ENCODE measurements around the gene FAAP20. TPM values are rescaled to one million over a fixed set of nuclear protein-coding genes. Genes with fewer than 3 reads are reported as not detected.

FAAP20 gene
- total and polyA plus RNA-seq, 4 donors: 5.6 to 31.5 (median 15.7) TPM

GRCh38 chr1:2214541-2215241, 20.1 kb upstream of the FAAP20 start:
- no peak overlapping the region for H3K4me3 ChIP-seq (ENCODE audit: low read depth in 1 of 3, low read length in 3 of 3)
- no peak for DNase-seq (ENCODE audit: low spot score)
- no peaks in the 10 kb centered on the region for H3K27me3 ChIP-seq (ENCODE audit: control insufficient read depth in 4 of 4, insufficient read depth in 4 of 4, low read length in 3 of 4)
- peaks cover 0 to 2% (median 0%) of the 10 kb centered on the region in 4 donors for H3K36me3 ChIP-seq (ENCODE audit: control insufficient read depth in 4 of 4, insufficient read depth in 3 of 4, low read depth in 1 of 4, low read length in 3 of 4)
- no peaks in the 10 kb centered on the region for H3K9me3 ChIP-seq (ENCODE audit: control insufficient read depth in 4 of 4, low read length in 3 of 4)
- 59% methylated on average over 21 of the region's 21 CpGs for WGBS
- no peak overlapping the region for H3K9ac ChIP-seq (ENCODE audit: low read depth in 1 of 2, low read length in 2 of 2)
- peaks cover 0 to 12% (median 5%) of the 10 kb centered on the region in 4 donors for H3K4me1 ChIP-seq (ENCODE audit: control insufficient read depth in 4 of 4, insufficient read depth in 4 of 4, low read length in 3 of 4)
- peak overlapping the region; percentile 79 to 81 for H3K27ac ChIP-seq (ENCODE audit: low read depth in 1 of 2, low read length in 2 of 2)
- no peak for TF ChIP-seq EGR1 (IDR thresholded peaks at IDR 0.05; ENCODE audit: low read depth in 2 of 2)
- no peak for TF ChIP-seq RAD21 (IDR thresholded peaks at IDR 0.05)
- TF ChIP-seq ZBTB33 (IDR thresholded peaks at IDR 0.05): no peak
- TF ChIP-seq REST (IDR thresholded peaks at IDR 0.05): no peak
- TF ChIP-seq NR2F2 (IDR thresholded peaks at IDR 0.05): no peak
- TF ChIP-seq FOXA2 (IDR thresholded peaks at IDR 0.05): no peak
- TF ChIP-seq HNF4A (conservative IDR thresholded peaks at IDR 0.05): no peak
- TF ChIP-seq HNF4G (IDR thresholded peaks at IDR 0.05): no peak
- no peak for TF ChIP-seq MAX (IDR thresholded peaks at IDR 0.05)
- TF ChIP-seq SP1 (IDR thresholded peaks at IDR 0.05): no peak
- no peak for TF ChIP-seq TAF1 (conservative IDR thresholded peaks at IDR 0.05)
- no peak for TF ChIP-seq GABPA (IDR thresholded peaks at IDR 0.05 in 1 of 2, conservative IDR thresholded peaks at IDR 0.05 in 1 of 2)
- TF ChIP-seq CTCF (IDR thresholded peaks at IDR 0.05; ENCODE audit: low read depth, low read length, missing input control): no peak
- TF ChIP-seq YY1 (IDR thresholded peaks at IDR 0.05): no peak
- no peak for TF ChIP-seq JUND (IDR thresholded peaks at IDR 0.05)
- no peak for TF ChIP-seq FOXA1 (IDR thresholded peaks at IDR 0.05)
- TF ChIP-seq ATF3 (IDR thresholded peaks at IDR 0.05): no peak
- TF ChIP-seq RXRA (IDR thresholded peaks at IDR 0.05): no peak
